ENCODE data around the gene ANKS1B.

- no peak for TF ChIP-seq CREB1 (CRISPR knock-in tag; IDR thresholded peaks at IDR 0.05)
- TF ChIP-seq CTCF (IDR thresholded peaks at IDR 0.05), result no peak
- no peak for TF ChIP-seq MYBL2 (CRISPR knock-in tag; IDR thresholded peaks at IDR 0.05)
- no peak for TF ChIP-seq FOXK1 (CRISPR knock-in tag; IDR thresholded peaks at IDR 0.05)
- TF ChIP-seq SMAD3 (CRISPR knock-in tag; IDR thresholded peaks at IDR 0.05; ENCODE audit: borderline replicate concordance), result no peak
- no peak for TF ChIP-seq MLX (CRISPR knock-in tag; IDR thresholded peaks at IDR 0.05)
- TF ChIP-seq FOXJ3 (CRISPR knock-in tag; IDR thresholded peaks at IDR 0.05; ENCODE audit: borderline replicate concordance), result no peak
- no peak for TF ChIP-seq ZNF532 (CRISPR knock-in tag; IDR thresholded peaks at IDR 0.05; ENCODE audit: borderline replicate concordance)
- no peak for TF ChIP-seq ZNF219 (CRISPR knock-in tag; IDR thresholded peaks at IDR 0.05; ENCODE audit: borderline replicate concordance)
- no peak for TF ChIP-seq E2F5 (CRISPR knock-in tag; IDR thresholded peaks at IDR 0.05)
- no peak for TF ChIP-seq TCF7 (CRISPR knock-in tag; IDR thresholded peaks at IDR 0.05; ENCODE audit: low read depth)
Observed at GRCh38 chr12:98868538-98868937, 1116.2 kb downstream of the ANKS1B start.
